ENCODE data around the gene JCAD.

The JCAD gene

GRCh38 chr10:29970012-29970396, 89.4 kb downstream of the JCAD start:
- Mint-ChIP-seq H3K9me3 (peaks cover 5% of the 10 kb centered on the region), H3K27ac (no peak overlapping the region), H3K4me1 (no peaks in the 10 kb centered on the region), H3K4me3 (no peak overlapping the region), H3K27me3 (peaks cover 1% of the 10 kb centered on the region), H3K36me3 (peaks cover 2% of the 10 kb centered on the region)

GRCh38 chr10:29969255-29970011, 90.0 kb downstream of the JCAD start:
- Mint-ChIP-seq H3K4me3 (no peak overlapping the region), H3K27me3 (no peaks in the 10 kb centered on the region), H3K36me3 (no peaks in the 10 kb centered on the region), H3K4me1 (no peaks in the 10 kb centered on the region), H3K27ac (no peak overlapping the region), H3K9me3 (no peaks in the 10 kb centered on the region)

- Mint-ChIP-seq H3K4me3 (no peak overlapping the region), H3K9me3 (no peaks in the 10 kb centered on the region), H3K27ac (no peak overlapping the region), H3K36me3 (no peaks in the 10 kb centered on the region), H3K27me3 (no peaks in the 10 kb centered on the region), H3K4me1 (no peaks in the 10 kb centered on the region)
Measured at GRCh38 chr10:29968585-29968984, 90.8 kb downstream of the JCAD start.

GRCh38 chr10:29966269-29966668, 93.1 kb downstream of the JCAD start:
- Mint-ChIP-seq H3K36me3 (no peaks in the 10 kb centered on the region), H3K9me3 (no peaks in the 10 kb centered on the region), H3K27me3 (no peaks in the 10 kb centered on the region), H3K4me1 (no peaks in the 10 kb centered on the region), H3K4me3 (no peak overlapping the region), H3K27ac (no peak overlapping the region)
